Ovary (tissue), 9 donors: ENCODE data around the gene ISG15. TPM values are rescaled to one million over a fixed set of nuclear protein-coding genes. Genes with fewer than 3 reads are reported as not detected.

Experiments used
- DNase-seq, 5 donors: peaks; one replicate each; pipeline ENCODE4 v3.0.0-alpha.2; 2019 to 2020
- H3K27ac ChIP-seq, 2 donors: fragments of 200-600 bp; one replicate each; pipeline versions ENCODE4 v1.5.1 to v1.8.0; 2019 to 2022
- H3K27me3 ChIP-seq: fragments of 200-600 bp; one replicate; pipeline ENCODE4 v1.8.0; 2022
- H3K36me3 ChIP-seq: fragments of 200-600 bp; sonication (generic); one replicate; pipeline ENCODE4 v1.5.1; 2019
- H3K4me1 ChIP-seq: one replicate; pipeline ENCODE4 v1.8.1; 2013; ENCODE audit warnings: mild to moderate bottlenecking, moderate library complexity; ENCODE audit not compliant: insufficient read depth
- H3K4me3 ChIP-seq: fragments of 200-600 bp; sonication (generic); one replicate; pipeline ENCODE4 v1.5.1; 2017
- H3K9me3 ChIP-seq, 2 donors: fragments of 200-600 bp in 1 of 2; sonication (generic) in 1 of 2; one replicate each; pipeline versions ENCODE4 v1.5.1 to v1.8.1; 2013 to 2019; ENCODE audit warnings: mild to moderate bottlenecking in 1 of 2, moderate library complexity in 1 of 2
- EP300 ChIP-seq: sonication (generic); formaldehyde crosslinking; IDR thresholded peaks from one replicate; pipeline ENCODE4 v1.6.1; 2017; ENCODE audit warnings: antibody characterized with exemption
- POLR2A ChIP-seq: fragments of 450-650 bp; IDR thresholded peaks from one replicate; pipeline ENCODE4 v1.6.1; 2017; ENCODE audit warnings: antibody characterized with exemption, mild to moderate bottlenecking, moderate library complexity
- WGBS, 3 donors: extraction: QIAGEN DNeasy Blood & Tissue Kit in 1 of 3; methylation state at CpG; one replicate each; pipeline versions ENCODE4 v1.1.5 to v1.1.7; 2013 to 2017; 5-methylcytosine and 5-hydroxymethylcytosine counted together
- intact Hi-C, 4 donors: fragments of 100-400 bp; cut with DNase I; formaldehyde crosslinking; loops; one replicate each; pipeline versions ENCODE4 v1.11.0 to v1.15.1; 2022 to 2023
- polyA plus RNA-seq, 2 donors: library from polyadenylated mRNA; stranded (reverse); fragments of 200-250 nt in 1 of 2; fragments of 350-450 nt in 1 of 2; fragmentation: Illumina TruSeq in 1 of 2; extraction: RNeasy Lipid Tissue Mini Kit (QIAGEN cat#74804) in 1 of 2; gene quantifications; one replicate each; pipeline ENCODE4 v1.2.3, GENCODE V29; 2013 to 2014
- total RNA-seq, 7 donors: library from RNA; depleted of rRNA in 2 of 7; stranded (reverse); fragments of >200 nt in 2 of 7; fragmentation: NEBNext Ultra II Directional in 3 of 7; extraction: Animal tissue kit (Norgen Biotek cat#: 25700) in 3 of 7; gene quantifications; one replicate each; pipeline versions ENCODE4 v1.1.0 to v1.2.4, GENCODE V29; 2016 to 2023
- TF ChIP-seq, protein P1 (sequence below), 3 donors: fragments of 450-650 bp in 2 of 3; fragments of 200-600 bp in 1 of 3; IDR thresholded peaks; one replicate each; pipeline versions ENCODE4 v1.5.1 to v1.8.0; 2016 to 2022; ENCODE audit warnings: antibody characterized with exemption in 3 of 3, mild to moderate bottlenecking in 1 of 3
- donor health status: DM: no; HTN: no; CAD: no; lungs with moderate emphysema.
- donor health status: DM: no; HTN: no; CAD: no.
- donor health status: Bipolar disorder and iron deficiency.
- donor health status: DM: yes; HTN: yes; CAD: no.
- donor health status: DM: no; HTN: no; CAD: no.
- donor health status: DM: yes; HTN: yes; CAD: no.

Gene ISG15
- total and polyA plus RNA-seq, 9 donors = 7.8 to 83.5 (median 14.9) TPM; not detected in 1

DNA sequence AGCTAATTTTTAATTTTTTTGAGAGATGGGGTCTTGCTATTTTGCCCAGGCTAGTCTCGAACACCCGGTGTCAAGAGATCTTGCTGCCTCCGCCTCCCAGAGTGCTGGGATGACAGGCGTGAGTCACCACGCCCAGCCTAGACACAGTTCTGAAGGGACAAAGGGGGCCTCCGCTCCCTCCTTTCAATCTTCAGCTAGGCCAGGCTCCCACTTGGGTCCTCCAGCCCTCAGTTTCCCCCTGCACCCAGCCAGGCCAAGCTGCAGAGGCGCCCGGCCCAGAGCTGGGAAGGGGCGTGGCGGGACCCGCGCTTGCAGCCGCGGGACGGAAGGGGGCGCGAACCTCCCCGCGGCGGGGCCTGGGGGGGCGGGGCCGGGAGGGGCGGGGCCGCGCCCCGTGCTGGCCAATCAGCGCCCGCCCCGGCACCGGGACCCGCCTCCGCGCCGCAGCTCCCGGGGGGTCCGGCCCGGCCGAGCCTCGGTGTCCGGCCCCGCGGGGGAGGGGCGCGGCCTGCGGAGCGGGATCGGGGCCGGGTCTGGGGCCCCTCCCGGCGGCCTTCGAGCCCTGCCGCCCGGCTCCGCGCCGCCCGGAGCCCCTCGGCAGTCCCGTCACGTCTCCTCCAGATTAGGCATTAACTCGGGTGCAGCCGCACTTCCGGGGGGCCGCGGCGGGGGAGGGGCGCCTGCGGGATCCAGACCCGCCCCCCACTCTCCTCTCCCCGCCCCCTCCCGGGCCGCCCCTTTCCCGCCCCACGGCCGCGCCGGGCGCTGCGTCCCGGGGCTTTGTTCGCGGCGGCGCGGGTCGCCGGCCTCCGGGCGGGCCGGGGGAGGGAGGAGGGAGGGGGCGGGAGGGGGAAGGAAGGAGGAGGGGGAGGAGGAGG lies 6.1 kb downstream of the ISG15 start:
- WGBS, 3 donors = 1 to 5% (median 2%) methylated on average over 19 to 87 of the region's 91 CpGs
- TF ChIP-seq POLR2A = no peak
- TF ChIP-seq, protein P1, sequence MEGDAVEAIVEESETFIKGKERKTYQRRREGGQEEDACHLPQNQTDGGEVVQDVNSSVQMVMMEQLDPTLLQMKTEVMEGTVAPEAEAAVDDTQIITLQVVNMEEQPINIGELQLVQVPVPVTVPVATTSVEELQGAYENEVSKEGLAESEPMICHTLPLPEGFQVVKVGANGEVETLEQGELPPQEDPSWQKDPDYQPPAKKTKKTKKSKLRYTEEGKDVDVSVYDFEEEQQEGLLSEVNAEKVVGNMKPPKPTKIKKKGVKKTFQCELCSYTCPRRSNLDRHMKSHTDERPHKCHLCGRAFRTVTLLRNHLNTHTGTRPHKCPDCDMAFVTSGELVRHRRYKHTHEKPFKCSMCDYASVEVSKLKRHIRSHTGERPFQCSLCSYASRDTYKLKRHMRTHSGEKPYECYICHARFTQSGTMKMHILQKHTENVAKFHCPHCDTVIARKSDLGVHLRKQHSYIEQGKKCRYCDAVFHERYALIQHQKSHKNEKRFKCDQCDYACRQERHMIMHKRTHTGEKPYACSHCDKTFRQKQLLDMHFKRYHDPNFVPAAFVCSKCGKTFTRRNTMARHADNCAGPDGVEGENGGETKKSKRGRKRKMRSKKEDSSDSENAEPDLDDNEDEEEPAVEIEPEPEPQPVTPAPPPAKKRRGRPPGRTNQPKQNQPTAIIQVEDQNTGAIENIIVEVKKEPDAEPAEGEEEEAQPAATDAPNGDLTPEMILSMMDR (IDR thresholded peaks at IDR 0.05) = peak; percentile 35 to 48 (median 36)
- no peaks in the 10 kb centered on the region for H3K9me3 ChIP-seq

DNA sequence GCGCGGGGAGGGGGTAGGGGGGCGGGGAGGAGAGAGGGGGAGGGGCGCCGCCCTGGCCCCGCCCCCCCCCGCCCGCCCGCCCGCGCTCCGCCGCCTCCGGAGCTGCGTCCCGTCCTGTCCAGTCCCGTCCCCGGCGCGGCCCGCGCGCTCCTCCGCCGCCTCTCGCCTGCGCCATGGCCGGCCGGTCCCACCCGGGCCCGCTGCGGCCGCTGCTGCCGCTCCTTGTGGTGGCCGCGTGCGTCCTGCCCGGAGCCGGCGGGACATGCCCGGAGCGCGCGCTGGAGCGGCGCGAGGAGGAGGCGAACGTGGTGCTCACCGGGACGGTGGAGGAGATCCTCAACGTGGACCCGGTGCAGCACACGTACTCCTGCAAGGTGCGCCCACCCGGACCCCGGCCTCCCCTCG lies 6.7 kb downstream of the ISG15 start, which contains the start of gene AGRN:
Gene AGRN (plus strand): TSS at position 121 of the 405 bp plus-strand sequence. CDS start 53 bp downstream, at position 174.
- H3K4me1 ChIP-seq = no peaks in the 10 kb centered on the region
- no peaks in the 10 kb centered on the region for H3K36me3 ChIP-seq
- H3K27me3 ChIP-seq = no peaks in the 10 kb centered on the region
- TF ChIP-seq POLR2A = no peak
- TF ChIP-seq, protein P1 (IDR thresholded peaks at IDR 0.05) = no peak
- no peak for TF ChIP-seq EP300
- H3K9me3 ChIP-seq = no peaks in the 10 kb centered on the region
- DNase-seq = peak in 3 of 5 donors; percentile 68 to 71 (median 69)
- H3K4me3 ChIP-seq = peak within 1 kb of the TSS; percentile 64
- 0 to 1% (median 0%) methylated on average over 12 to 45 of the region's 58 CpGs for WGBS, 3 donors
- peak within 1 kb of the TSS; percentile 69 to 84 for H3K27ac ChIP-seq
- intact Hi-C loops = loop anchor here in 1 of 4 donors (10.0 kb wide), 1 partner anchor 215 kb away; the partner anchor contains the start of genes B3GALT6 and SDF4

More for the DNA sequence above, 6.1 kb downstream of the ISG15 start:
- Histone ChIP-seq H3K36me3 (no peaks in the 10 kb centered on the region), H3K27ac (peak overlapping the region; percentile 69 to 84), H3K27me3 (no peaks in the 10 kb centered on the region), H3K4me1 (no peaks in the 10 kb centered on the region), H3K4me3 (peak overlapping the region; percentile 64)
- intact Hi-C loops = no loop called here
- peak; percentile 81 to 89 (median 86) for DNase-seq

DNA sequence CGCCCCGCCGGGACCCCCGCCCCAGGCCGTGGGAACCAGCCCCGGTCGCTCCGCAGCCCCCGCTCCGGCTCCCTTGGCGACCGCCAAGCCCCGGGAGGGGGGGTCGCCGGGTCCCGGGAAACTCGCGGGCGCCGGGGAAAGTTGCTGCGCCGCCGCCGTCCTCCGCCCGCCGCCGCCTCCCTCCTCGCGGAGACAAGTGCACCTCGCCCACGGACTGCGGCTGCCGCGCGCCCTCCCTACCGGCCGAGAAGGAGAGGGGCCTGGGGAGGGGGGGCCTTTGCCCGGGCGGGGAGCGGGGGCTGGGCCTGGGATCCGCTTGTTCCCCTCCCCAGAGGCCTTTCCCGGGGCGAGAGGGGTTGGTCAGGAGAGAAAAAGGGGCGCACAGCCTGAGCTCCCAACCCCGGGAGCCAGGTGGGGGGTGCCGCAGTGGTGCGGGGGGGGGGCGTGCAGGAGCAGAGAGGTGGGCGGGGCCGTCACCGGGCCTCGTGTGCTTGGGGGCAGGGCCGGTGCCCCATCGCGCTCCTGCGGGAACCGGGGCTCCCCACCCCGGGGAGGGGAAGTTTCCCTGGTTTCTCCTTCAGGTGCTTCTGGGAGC lies 7.2 kb downstream of the ISG15 start:
- H3K4me3 ChIP-seq = peak overlapping the region; percentile 64
- TF ChIP-seq, protein P1 (IDR thresholded peaks at IDR 0.05) = no peak
- TF ChIP-seq POLR2A (no peak), EP300 (no peak)
- peak in 1 of 5 donors; percentile 67 for DNase-seq
- no peak overlapping the region for H3K27ac ChIP-seq
- no peaks in the 10 kb centered on the region for H3K4me1 ChIP-seq
- intact Hi-C loops = loop anchor here in 1 of 4 donors (10.0 kb wide), 1 partner anchor 214 kb away; the partner anchor contains the start of genes B3GALT6 and SDF4
- no peaks in the 10 kb centered on the region for H3K9me3 ChIP-seq
- H3K27me3 ChIP-seq = no peaks in the 10 kb centered on the region
- WGBS, 3 donors = 0 to 4% (median 1%) methylated on average over 12 to 55 of the region's 59 CpGs
- H3K36me3 ChIP-seq = no peaks in the 10 kb centered on the region
